ENCODE data around the gene MRPL41. TPM values are rescaled to one million over a fixed set of nuclear protein-coding genes. Genes with fewer than 3 reads are reported as not detected.
A peak's percentile ranks its signal among the peaks of the same experiment; 100 is the strongest.
"Not testable (repeated sequence)": the region's sequence is repeated elsewhere in the genome, so short reads cannot be mapped to it uniquely, and the experiment has no call there.

MRPL41 gene
- total and polyA plus RNA-seq, 2 of the 13 experiments (the other 11 are each of a cell fraction or from before 2014, with no cell fraction given) = 20.9 to 54.0 TPM

DNA sequence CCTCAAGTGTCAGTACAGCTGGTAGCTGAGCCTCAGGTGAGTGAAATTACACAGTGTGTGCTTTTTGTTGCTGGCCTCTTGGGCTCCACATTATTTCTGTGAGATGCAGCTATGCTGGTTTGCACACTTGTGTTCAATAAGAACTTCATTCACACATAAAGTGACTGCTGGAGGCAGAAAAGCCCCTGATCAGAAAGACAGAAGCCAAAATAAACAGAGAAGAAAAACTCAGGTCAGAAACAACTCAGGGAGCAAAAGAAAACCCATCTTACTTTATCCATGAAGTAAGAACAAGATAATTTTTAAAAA is 16.6 kb upstream of the MRPL41 start (continued):
- TF ChIP-seq ZNF792 (CRISPR knock-in tag; IDR thresholded peaks at IDR 0.05) = 0 out of 2 replicates have a peak, but pooled peaks have one; percentile 7
- TF ChIP-seq GMEB1 (CRISPR knock-in tag; IDR thresholded peaks at IDR 0.05; ENCODE audit: borderline replicate concordance) = 0 out of 2 replicates have a peak, but pooled peaks have one; percentile 2
- TF ChIP-seq, protein P1, sequence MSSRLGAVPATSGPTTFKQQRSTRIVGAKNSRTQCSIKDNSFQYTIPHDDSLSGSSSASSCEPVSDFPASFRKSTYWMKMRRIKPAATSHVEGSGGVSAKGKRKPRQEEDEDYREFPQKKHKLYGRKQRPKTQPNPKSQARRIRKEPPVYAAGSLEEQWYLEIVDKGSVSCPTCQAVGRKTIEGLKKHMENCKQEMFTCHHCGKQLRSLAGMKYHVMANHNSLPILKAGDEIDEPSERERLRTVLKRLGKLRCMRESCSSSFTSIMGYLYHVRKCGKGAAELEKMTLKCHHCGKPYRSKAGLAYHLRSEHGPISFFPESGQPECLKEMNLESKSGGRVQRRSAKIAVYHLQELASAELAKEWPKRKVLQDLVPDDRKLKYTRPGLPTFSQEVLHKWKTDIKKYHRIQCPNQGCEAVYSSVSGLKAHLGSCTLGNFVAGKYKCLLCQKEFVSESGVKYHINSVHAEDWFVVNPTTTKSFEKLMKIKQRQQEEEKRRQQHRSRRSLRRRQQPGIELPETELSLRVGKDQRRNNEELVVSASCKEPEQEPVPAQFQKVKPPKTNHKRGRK (CRISPR knock-in tag; IDR thresholded peaks at IDR 0.05) = no peak
- TF ChIP-seq ZNF317 (CRISPR knock-in tag; IDR thresholded peaks at IDR 0.05) = 0 out of 2 replicates have a peak, but pooled peaks have one; percentile 38
- no peak for TF ChIP-seq NONO (IDR thresholded peaks at IDR 0.05)
- TF ChIP-seq NONO (CRISPR knock-in tag; conservative IDR thresholded peaks at IDR 0.05) = no peak
- peak; percentile 7 for TF ChIP-seq PHF5A (CRISPR knock-in tag; IDR thresholded peaks at IDR 0.05; ENCODE audit: low read depth, unreplicated experiment)
- no peak for TF ChIP-seq ZNF275 (CRISPR knock-in tag; IDR thresholded peaks at IDR 0.05; ENCODE audit: borderline replicate concordance)
- TF ChIP-seq ZMYM3 (CRISPR knock-in tag; IDR thresholded peaks at IDR 0.05) = no peak
- TF ChIP-seq ZNF136 (CRISPR knock-in tag; IDR thresholded peaks at IDR 0.05; ENCODE audit: low read depth) = 0 out of 2 replicates have a peak, but pooled peaks have one; percentile 16

- ATAC-seq; in situ Hi-C loops (cut with HindIII; ENCODE audit: extremely low pct_ligation_motif_present, low pct_unique_long_range_greater_than_20kb); intact Hi-C loops (cut with micrococcal nuclease; ENCODE audit: unreplicated experiment); POLR2A ChIA-PET; DNase-seq (ENCODE audit: low spot score); H3K4me3 ChIP-seq (replicated peaks in 1 of 3; ENCODE audit: insufficient read depth in 1 of 3, low read depth in 2 of 3, low read length in 3 of 3); FAIRE-seq; H3K36me3 ChIP-seq (replicated peaks in 1 of 2; ENCODE audit: control insufficient read depth in 1 of 2, insufficient read depth in 2 of 2, low read length in 2 of 2); H4K20me1 ChIP-seq (ENCODE audit: insufficient read depth, low read length); CTCF ChIA-PET (ENCODE audit: low intra/inter-chr PET ratio, low total read pairs); H3K79me2 ChIP-seq (ENCODE audit: insufficient read depth, low read length); H3K4me2 ChIP-seq (ENCODE audit: low read depth, low read length); H3K27me3 ChIP-seq (ENCODE audit: control insufficient read depth in 1 of 2, insufficient read depth in 2 of 2, low read length in 2 of 2); H3K27ac ChIP-seq (ENCODE audit: extremely low read length, insufficient read depth, low read length); H2AFZ ChIP-seq (ENCODE audit: low read length); H3K9ac ChIP-seq (ENCODE audit: insufficient read depth, low read depth, low read length); BruUV-seq (replicated peaks); H3K9me3 ChIP-seq (ENCODE audit: low read length): not testable (repeated sequence)
- H3K4me1 ChIP-seq (ENCODE audit: insufficient read depth, low read length) = peaks cover 13% of the 10 kb centered on the region
- WGBS (ENCODE audit: low lambda C conversion rate) = 83% methylated on average over 16 of the region's 16 CpGs
These were observed 15.0 kb upstream of the MRPL41 start for GRCh38 chr9:137536594-137537131.

All from HepG2 (cell line).